Panc1 (cell line): ENCODE results near the gene RAB15.
A peak's percentile ranks its signal among the peaks of the same experiment; 100 is the strongest.

ENCODE experiments used
- POLR2AphosphoS5 ChIP-seq: IDR thresholded peaks from 2 replicates; pipeline ENCODE4 v1.6.1; 2012; ENCODE audit warnings: mild to moderate bottlenecking, low read depth, low read length, moderate library complexity
- SIN3A ChIP-seq: IDR thresholded peaks from 2 replicates; pipeline ENCODE4 v1.6.1; 2012; ENCODE audit warnings: low read depth, mild to moderate bottlenecking, low read length, moderate library complexity, borderline replicate concordance; ENCODE audit not compliant: insufficient read depth
- TF ChIP-seq, protein P1 (sequence below): fragments of 450-650 bp; IDR thresholded peaks from 2 replicates; pipeline ENCODE4 v1.5.1; 2017; ENCODE audit warnings: mild to moderate bottlenecking

- no peak for TF ChIP-seq POLR2AphosphoS5
- TF ChIP-seq, protein P1, sequence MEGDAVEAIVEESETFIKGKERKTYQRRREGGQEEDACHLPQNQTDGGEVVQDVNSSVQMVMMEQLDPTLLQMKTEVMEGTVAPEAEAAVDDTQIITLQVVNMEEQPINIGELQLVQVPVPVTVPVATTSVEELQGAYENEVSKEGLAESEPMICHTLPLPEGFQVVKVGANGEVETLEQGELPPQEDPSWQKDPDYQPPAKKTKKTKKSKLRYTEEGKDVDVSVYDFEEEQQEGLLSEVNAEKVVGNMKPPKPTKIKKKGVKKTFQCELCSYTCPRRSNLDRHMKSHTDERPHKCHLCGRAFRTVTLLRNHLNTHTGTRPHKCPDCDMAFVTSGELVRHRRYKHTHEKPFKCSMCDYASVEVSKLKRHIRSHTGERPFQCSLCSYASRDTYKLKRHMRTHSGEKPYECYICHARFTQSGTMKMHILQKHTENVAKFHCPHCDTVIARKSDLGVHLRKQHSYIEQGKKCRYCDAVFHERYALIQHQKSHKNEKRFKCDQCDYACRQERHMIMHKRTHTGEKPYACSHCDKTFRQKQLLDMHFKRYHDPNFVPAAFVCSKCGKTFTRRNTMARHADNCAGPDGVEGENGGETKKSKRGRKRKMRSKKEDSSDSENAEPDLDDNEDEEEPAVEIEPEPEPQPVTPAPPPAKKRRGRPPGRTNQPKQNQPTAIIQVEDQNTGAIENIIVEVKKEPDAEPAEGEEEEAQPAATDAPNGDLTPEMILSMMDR, result peak; percentile 67
- TF ChIP-seq SIN3A, result no peak
These were observed 11.5 kb upstream of the RAB15 start for GRCh38 chr14:64983439-64984310.
